RWPE2 (cell line): ENCODE measurements around the gene SRGAP2.
"Not testable (repeated sequence)": the region's sequence is repeated elsewhere in the genome, so short reads cannot be mapped to it uniquely, and the experiment has no call there.

Experiments
- ATAC-seq: fragments of 200-7000 bp; cut with Tn5 transposase; 3 replicates; pipeline ENCODE4 v1.9.1; 2021; ENCODE audit warnings: low read depth
- DNase-seq: peaks from one replicate; pipeline ENCODE4 v3.0.0-alpha.2; 2020; ENCODE audit warnings: low spot score
- H3K27ac ChIP-seq: fragments of 450-650 bp; 2 replicates; pipeline ENCODE4 v1.5.1; 2017; ENCODE audit warnings: mild to moderate bottlenecking; ENCODE audit not compliant: poor library complexity, severe bottlenecking
- H3K27me3 ChIP-seq: fragments of 250-450 bp; sonication (Bioruptor Pico); 2 replicates; pipeline ENCODE4 v1.5.1; 2021; ENCODE audit warnings: mild to moderate bottlenecking, moderate library complexity; ENCODE audit not compliant: insufficient read depth, poor library complexity, severe bottlenecking
- H3K36me3 ChIP-seq: fragments of 250-450 bp; sonication (Bioruptor Pico); 2 replicates; pipeline ENCODE4 v1.5.1; 2020; ENCODE audit warnings: low read depth, mild to moderate bottlenecking, moderate library complexity
- H3K4me1 ChIP-seq: fragments of 250-450 bp; sonication (Bioruptor Pico); 2 replicates; pipeline ENCODE4 v1.5.1; 2021; ENCODE audit warnings: mild to moderate bottlenecking, moderate library complexity; ENCODE audit not compliant: insufficient read depth, poor library complexity, severe bottlenecking
- H3K4me3 ChIP-seq: fragments of 250-450 bp; sonication (Bioruptor Pico); 2 replicates; pipeline ENCODE4 v1.5.1; 2021; ENCODE audit warnings: mild to moderate bottlenecking, moderate library complexity; ENCODE audit not compliant: severe bottlenecking
- H3K9me3 ChIP-seq: fragments of 250-450 bp; sonication (Bioruptor Pico); 2 replicates; pipeline ENCODE4 v1.5.1; 2021; ENCODE audit warnings: mild to moderate bottlenecking, moderate library complexity; ENCODE audit not compliant: severe bottlenecking

Gene SRGAP2

GRCh38 chr1:206232970-206233645 is 29.8 kb downstream of the SRGAP2 start:
- DNase-seq, H3K4me3 ChIP-seq, H3K27ac ChIP-seq, H3K4me1 ChIP-seq, H3K9me3 ChIP-seq, H3K27me3 ChIP-seq, H3K36me3 ChIP-seq: not testable (repeated sequence)
- peak; percentile 74 for ATAC-seq

DNA sequence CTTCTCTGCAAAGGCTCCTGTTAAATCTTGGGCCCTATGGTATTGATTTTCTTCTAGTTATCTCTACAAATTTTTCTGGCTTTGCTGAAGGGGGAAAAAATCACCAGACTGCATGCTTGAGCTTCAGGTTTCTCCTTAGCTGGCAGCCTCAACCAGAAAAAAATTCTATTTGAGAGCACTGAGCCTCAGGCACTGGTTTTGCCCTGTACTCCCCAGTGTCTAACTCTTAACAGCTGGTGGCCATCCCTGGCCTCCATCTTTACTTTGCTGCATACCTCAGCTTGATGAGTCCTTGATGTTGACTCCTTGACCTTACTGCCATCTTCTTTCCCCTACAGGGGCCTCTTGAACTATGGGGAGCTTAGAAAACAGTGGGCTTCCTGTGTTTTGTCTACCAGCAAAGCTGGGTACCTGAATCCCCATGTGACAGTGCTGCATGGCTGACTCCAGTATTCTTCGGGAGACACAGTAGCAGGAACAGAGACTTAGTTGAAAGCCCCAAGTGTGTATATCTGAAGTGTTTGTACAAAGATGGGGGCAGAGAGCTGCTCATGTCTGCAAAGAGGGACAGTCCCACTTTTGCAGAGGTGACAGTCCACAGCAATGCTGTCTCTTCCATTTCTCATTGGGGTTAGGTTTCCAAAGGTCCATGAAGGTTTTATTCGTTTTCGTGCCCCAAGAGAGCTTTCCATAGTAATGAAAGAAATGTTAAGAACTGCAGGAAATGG is 31.0 kb downstream of the SRGAP2 start:
- H3K36me3 ChIP-seq, ATAC-seq, H3K4me1 ChIP-seq, H3K4me3 ChIP-seq, H3K27ac ChIP-seq, H3K27me3 ChIP-seq, H3K9me3 ChIP-seq, DNase-seq: not testable (repeated sequence)

- not testable (repeated sequence) for H3K27me3 ChIP-seq, H3K9me3 ChIP-seq, DNase-seq, H3K4me3 ChIP-seq, H3K4me1 ChIP-seq, ATAC-seq, H3K36me3 ChIP-seq, H3K27ac ChIP-seq
These were observed 31.8 kb downstream of the SRGAP2 start for GRCh38 chr1:206235190-206235589.

DNA sequence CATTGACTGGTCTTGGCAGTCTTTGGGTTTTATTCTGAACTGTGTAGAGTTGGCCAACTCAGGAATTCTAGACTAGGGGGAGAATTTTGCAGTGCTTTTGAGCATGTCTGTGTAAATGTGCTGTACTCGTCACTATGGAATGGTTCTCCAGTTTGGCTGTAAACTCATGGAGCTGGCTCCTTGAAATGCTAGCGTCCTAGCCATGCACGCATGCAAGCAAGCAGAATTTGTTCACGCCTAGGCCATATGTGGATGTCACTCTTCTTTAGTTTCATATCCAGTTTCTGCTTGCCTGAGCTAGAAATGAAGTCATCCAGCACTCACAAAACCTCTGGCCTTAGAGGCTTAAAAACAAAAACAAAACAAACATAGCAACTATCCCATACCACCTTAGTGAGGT is 36.9 kb downstream of the SRGAP2 start:
- not testable (repeated sequence) for H3K4me3 ChIP-seq, H3K27me3 ChIP-seq, H3K36me3 ChIP-seq, H3K9me3 ChIP-seq, DNase-seq, ATAC-seq, H3K27ac ChIP-seq, H3K4me1 ChIP-seq

DNA sequence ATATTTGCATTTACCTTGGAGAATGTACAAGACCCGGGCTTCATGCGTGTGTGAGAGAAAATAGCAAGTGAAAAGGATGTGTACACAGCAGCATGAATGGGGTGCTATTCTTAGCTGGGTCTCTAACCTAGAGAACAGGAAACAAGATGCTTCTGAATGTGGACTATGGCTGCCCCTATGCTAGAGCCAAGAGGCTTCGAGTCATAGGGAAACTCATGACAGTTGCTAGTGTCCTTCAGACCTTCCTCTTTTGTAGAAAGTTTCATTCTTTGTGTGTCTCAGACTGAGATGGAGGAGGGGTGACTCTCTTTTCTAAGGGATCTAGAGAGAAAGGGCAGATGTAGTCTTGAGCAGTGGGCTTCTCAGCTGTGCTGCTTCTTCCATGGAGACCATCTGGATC is 40.0 kb downstream of the SRGAP2 start:
- H3K27me3 ChIP-seq, ATAC-seq, H3K36me3 ChIP-seq, H3K4me1 ChIP-seq, H3K27ac ChIP-seq, H3K9me3 ChIP-seq, DNase-seq, H3K4me3 ChIP-seq: not testable (repeated sequence)

DNA sequence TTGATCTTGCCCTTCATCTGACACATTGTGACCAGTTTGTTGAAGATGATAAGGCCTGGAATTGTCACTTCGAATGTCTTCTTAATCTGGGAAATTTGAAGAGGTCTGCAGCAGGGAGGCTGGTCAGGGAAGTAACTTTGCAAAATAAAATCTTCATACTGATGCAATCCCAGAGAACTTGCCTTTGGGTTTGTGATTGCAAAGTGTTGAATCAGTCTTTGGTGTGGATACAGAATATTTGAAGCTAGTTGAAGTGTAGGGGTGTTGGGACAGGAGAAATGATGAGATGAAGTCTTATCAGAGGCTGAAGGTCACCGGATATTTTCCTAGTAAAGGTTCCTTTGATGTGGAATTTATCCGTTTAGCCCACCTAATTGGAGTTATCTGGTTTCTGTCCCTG is 42.1 kb downstream of the SRGAP2 start:
- ATAC-seq, H3K4me3 ChIP-seq, H3K9me3 ChIP-seq, H3K4me1 ChIP-seq, H3K36me3 ChIP-seq, H3K27ac ChIP-seq, DNase-seq, H3K27me3 ChIP-seq: not testable (repeated sequence)

- not testable (repeated sequence) for H3K4me1 ChIP-seq, H3K27ac ChIP-seq, DNase-seq, H3K27me3 ChIP-seq, H3K9me3 ChIP-seq, H3K36me3 ChIP-seq, H3K4me3 ChIP-seq, ATAC-seq
These were observed 43.0 kb downstream of the SRGAP2 start for GRCh38 chr1:206246129-206246886.

- not testable (repeated sequence) for H3K27ac ChIP-seq, H3K27me3 ChIP-seq, ATAC-seq, H3K9me3 ChIP-seq, H3K36me3 ChIP-seq, H3K4me3 ChIP-seq, DNase-seq, H3K4me1 ChIP-seq
These were observed 47.8 kb downstream of the SRGAP2 start for GRCh38 chr1:206250953-206251681.

DNA sequence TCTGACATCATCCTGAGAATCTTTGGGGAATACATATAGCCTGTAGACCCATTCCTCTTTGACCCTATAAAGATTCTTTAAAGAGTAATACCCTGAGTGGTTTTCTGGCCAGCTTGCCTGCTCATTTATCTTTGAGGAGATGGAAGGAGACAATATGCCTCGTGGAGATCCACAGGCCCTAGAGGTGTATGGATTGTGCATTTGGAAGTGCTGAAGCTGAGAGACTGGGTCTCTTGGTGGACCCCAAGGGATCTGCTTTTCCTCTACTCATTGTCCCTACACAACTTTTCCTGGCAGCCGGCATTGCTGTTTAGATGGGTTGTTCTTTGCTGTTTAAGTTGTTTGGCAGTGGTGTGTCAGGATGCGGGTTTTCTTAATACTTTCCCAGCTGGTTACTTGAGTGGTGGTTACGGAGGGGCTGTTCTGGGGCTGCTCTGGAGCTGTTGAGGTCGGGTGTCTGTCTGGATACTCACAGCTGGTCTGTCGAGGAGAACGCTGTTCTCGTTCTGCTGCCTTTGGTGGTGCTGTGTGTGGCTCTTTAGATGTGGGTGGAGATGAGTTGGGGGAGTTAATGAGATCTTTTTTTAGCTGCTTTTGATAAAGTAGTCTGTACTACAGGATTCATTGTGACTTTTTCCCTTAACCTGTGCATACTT is 49.5 kb downstream of the SRGAP2 start:
- not testable (repeated sequence) for H3K27me3 ChIP-seq, H3K36me3 ChIP-seq, ATAC-seq, H3K9me3 ChIP-seq, H3K27ac ChIP-seq, DNase-seq, H3K4me1 ChIP-seq, H3K4me3 ChIP-seq
